Panc1 (cell line): ENCODE measurements around the gene SLC9A9. TPM values are rescaled to one million over a fixed set of nuclear protein-coding genes. Genes with fewer than 3 reads are reported as not detected.

Experiments used
- ATAC-seq: fragments of 200-7000 bp; cut with Tn5 transposase; 2 replicates; pipeline ENCODE4 v1.9.1; 2020; ENCODE audit warnings: mild to moderate bottlenecking, moderate library complexity
- BruUV-seq: library from RNA; stranded (reverse); fragments of 400-500 nt; replicated peaks from 2 replicates; lab custom pipeline; 2021; lab: Mats Ljungman, UMichigan
- CTCF ChIA-PET: fragments of 300-600 bp; sonication (Branson Sonifier 250); formaldehyde crosslinking; loops from one replicate; lab custom pipeline; 2022; ENCODE audit warnings: antibody characterized with exemption; lab: Charles Lee
- POLR2A ChIA-PET: fragments of 300-600 bp; sonication (Branson Sonifier 250); formaldehyde crosslinking; loops from one replicate; lab custom pipeline; 2022; ENCODE audit warnings: antibody characterized with exemption; lab: Charles Lee
- DNase-seq: peaks from one replicate; pipeline ENCODE4 v3.0.0-alpha.2; 2010; ENCODE audit warnings: low read depth, low spot score
- H3K27ac ChIP-seq: 2 replicates; pipeline ENCODE4 v1.5.1; 2011; ENCODE audit warnings: mild to moderate bottlenecking, low read length, inconsistent platforms
- H3K27me3 ChIP-seq: fragments of 200-500 bp; sonication (Bioruptor generic); 2 replicates; pipeline ENCODE4 v1.6.0; 2014; ENCODE audit warnings: low read length, inconsistent platforms; ENCODE audit not compliant: control insufficient read depth, insufficient read depth
- H3K36me3 ChIP-seq: fragments of 200-500 bp; sonication (Bioruptor generic); 2 replicates; pipeline ENCODE4 v1.5.1; 2014; ENCODE audit warnings: inconsistent platforms, mild to moderate bottlenecking, low read length, moderate library complexity; ENCODE audit not compliant: control insufficient read depth, insufficient read depth
- H3K4me1 ChIP-seq: 2 replicates; pipeline ENCODE4 v1.5.1; 2011; ENCODE audit warnings: inconsistent platforms, mild to moderate bottlenecking, low read length, moderate library complexity; ENCODE audit not compliant: control insufficient read depth, insufficient read depth
- H3K4me3 ChIP-seq, 2 experiments: 2 replicates each; pipeline ENCODE4 v1.5.1; 2011 to 2012; ENCODE audit warnings: low read depth in 2 of 2, low read length in 2 of 2, mild to moderate bottlenecking in 2 of 2, inconsistent platforms in 1 of 2, moderate library complexity in 1 of 2
- H3K9me3 ChIP-seq: fragments of 200-500 bp; sonication (Bioruptor generic); 2 replicates; pipeline ENCODE4 v1.5.1; 2014; ENCODE audit warnings: low read depth, mild to moderate bottlenecking, inconsistent platforms, low read length, moderate library complexity; ENCODE audit not compliant: control insufficient read depth, insufficient read depth
- CTCF ChIP-seq: fragments of 450-650 bp; IDR thresholded peaks from 2 replicates; pipeline ENCODE4 v1.5.1; 2017; ENCODE audit warnings: mild to moderate bottlenecking
- POLR2AphosphoS5 ChIP-seq: IDR thresholded peaks from 2 replicates; pipeline ENCODE4 v1.6.1; 2012; ENCODE audit warnings: mild to moderate bottlenecking, low read depth, low read length, moderate library complexity
- REST ChIP-seq, 2 experiments: IDR thresholded peaks; 2 replicates each; pipeline ENCODE4 v1.6.1; 2011 to 2012; ENCODE audit warnings: low read depth in 2 of 2, control low read depth in 1 of 2, low read length in 1 of 2, mild to moderate bottlenecking in 1 of 2, moderate library complexity in 1 of 2; ENCODE audit not compliant: insufficient read depth in 1 of 2
- SIN3A ChIP-seq: IDR thresholded peaks from 2 replicates; pipeline ENCODE4 v1.6.1; 2012; ENCODE audit warnings: low read depth, mild to moderate bottlenecking, low read length, moderate library complexity, borderline replicate concordance; ENCODE audit not compliant: insufficient read depth
- TCF7L2 ChIP-seq: IDR thresholded peaks from 2 replicates; pipeline ENCODE4 v1.6.1; 2011; ENCODE audit warnings: mild to moderate bottlenecking, low read depth, low read length, inconsistent platforms
- in situ Hi-C: cut with HindIII; loops from 2 replicates; pipeline ENCODE4 v1.10.0; 2016; ENCODE audit warnings: low sequenced_read_pairs, low pct_unique_long_range_greater_than_20kb
- intact Hi-C: fragments of 100-400 bp; cut with micrococcal nuclease; formaldehyde crosslinking; loops from one replicate; pipeline ENCODE4 v1.10.0; 2022; ENCODE audit not compliant: unreplicated experiment
- total RNA-seq: library from RNA; stranded (reverse); gene quantifications from one replicate; pipeline ENCODE4 v1.2.1, GENCODE V29; 2021; ENCODE audit not compliant: unreplicated experiment

Gene SLC9A9
- total RNA-seq, 1 experiment from 2014 or later, result not detected

- no TSS peak for BruUV-seq
- Histone ChIP-seq H3K27ac (no peak overlapping the region), H3K4me3 (no peak overlapping the region), H3K36me3 (no peaks in the 10 kb centered on the region), H3K27me3 (0 out of 2 replicates have a peak, but pooled peaks cover 4% of the 10 kb centered on the region), H3K4me1 (no peaks in the 10 kb centered on the region), H3K9me3 (no peaks in the 10 kb centered on the region)
- ATAC-seq (no peak), DNase-seq (no peak)
- POLR2A ChIA-PET, result no interaction called here
- in situ Hi-C loops, result no loop called here
- TF ChIP-seq CTCF (no peak), TCF7L2 (no peak), POLR2AphosphoS5 (no peak), SIN3A (no peak), REST (IDR thresholded peaks at IDR 0.05; ENCODE audit: insufficient read depth in 1 of 2, low read depth in 2 of 2, low read length in 1 of 2) (no peak)
- CTCF ChIA-PET, result no interaction called here
- intact Hi-C loops, result no loop called here
Measured at GRCh38 chr3:143536817-143537535, 311.3 kb downstream of the SLC9A9 start.

GRCh38 chr3:143535994-143536784 is 312.1 kb downstream of the SLC9A9 start:
- ChIA-PET POLR2A (interaction anchor here (0.6 kb wide), 1 partner anchor 148 kb away, joined by 4 read pairs; no protein-coding TSS in a partner anchor), CTCF (no interaction called here)
- H3K27me3 ChIP-seq, result 0 out of 2 replicates have a peak, but pooled peaks cover 4% of the 10 kb centered on the region
- no TSS peak for BruUV-seq
- H3K4me3 ChIP-seq, result no peak overlapping the region
- ATAC-seq, result no peak
- DNase-seq, result no peak
- no peaks in the 10 kb centered on the region for H3K9me3 ChIP-seq
- in situ Hi-C loops, result no loop called here
- H3K36me3 ChIP-seq, result no peaks in the 10 kb centered on the region
- TF ChIP-seq REST (IDR thresholded peaks at IDR 0.05; ENCODE audit: insufficient read depth in 1 of 2, low read depth in 2 of 2, low read length in 1 of 2) (no peak), POLR2AphosphoS5 (no peak), SIN3A (no peak), TCF7L2 (no peak), CTCF (no peak)
- H3K4me1 ChIP-seq, result no peaks in the 10 kb centered on the region
- no peak overlapping the region for H3K27ac ChIP-seq
- intact Hi-C loops, result no loop called here
